Upper lobe of right lung (tissue), 1 donor: ENCODE measurements around the gene IL3. TPM values are rescaled to one million over a fixed set of nuclear protein-coding genes. Genes with fewer than 3 reads are reported as not detected.

Experiments used
- ATAC-seq: fragments of 200-7000 bp; cut with Tn5 transposase; one replicate; pipeline ENCODE4 v1.9.1; 2020; ENCODE audit warnings: mild to moderate bottlenecking, moderate library complexity
- DNase-seq: peaks from one replicate; pipeline ENCODE4 v3.0.0-alpha.2; 2020
- H3K27ac ChIP-seq: fragments of 200-600 bp; one replicate; pipeline ENCODE4 v1.8.0; 2022
- H3K27me3 ChIP-seq: fragments of 200-600 bp; one replicate; pipeline ENCODE4 v1.8.0; 2022; ENCODE audit warnings: mild to moderate bottlenecking
- H3K36me3 ChIP-seq: fragments of 200-600 bp; one replicate; pipeline ENCODE4 v1.8.0; 2022
- H3K4me1 ChIP-seq: fragments of 200-600 bp; one replicate; pipeline ENCODE4 v1.8.0; 2022
- H3K4me3 ChIP-seq: fragments of 200-600 bp; one replicate; pipeline ENCODE4 v1.8.0; 2022; ENCODE audit warnings: mild to moderate bottlenecking
- H3K9me3 ChIP-seq: fragments of 200-600 bp; one replicate; pipeline ENCODE4 v1.8.0; 2022
- CTCF ChIP-seq: fragments of 200-600 bp; IDR thresholded peaks from one replicate; pipeline ENCODE4 v1.8.0; 2022; ENCODE audit warnings: antibody characterized with exemption
- intact Hi-C: fragments of 100-400 bp; cut with DNase I; formaldehyde crosslinking; loops from one replicate; pipeline ENCODE4 v1.11.0; 2022
- total RNA-seq: library from RNA; stranded (reverse); fragmentation: NEBNext Ultra II Directional; extraction: Animal tissue kit (Norgen Biotek cat#: 25700); gene quantifications from one replicate; pipeline ENCODE4 v1.2.1, GENCODE V29; 2021
- donor health status: DM: no; HTN: yes; CAD: no; lungs with severe emphysema.

IL3 gene
- total RNA-seq, 1 donor from 2014 or later: not detected

GRCh38 chr5:132076983-132077382, 16.5 kb downstream of the IL3 start:
- TF ChIP-seq CTCF: no peak
- Histone ChIP-seq H3K27ac (no peak overlapping the region), H3K27me3 (no peaks in the 10 kb centered on the region), H3K4me1 (no peaks in the 10 kb centered on the region), H3K4me3 (no peak overlapping the region), H3K9me3 (no peaks in the 10 kb centered on the region), H3K36me3 (no peaks in the 10 kb centered on the region)
- no peak for ATAC-seq
- no peak for DNase-seq
- intact Hi-C loops: no loop called here

GRCh38 chr5:132079081-132079480, 18.6 kb downstream of the IL3 start:
- ATAC-seq: no peak
- Histone ChIP-seq H3K9me3 (no peaks in the 10 kb centered on the region), H3K4me1 (no peaks in the 10 kb centered on the region), H3K36me3 (no peaks in the 10 kb centered on the region), H3K27ac (no peak overlapping the region), H3K4me3 (no peak overlapping the region), H3K27me3 (no peaks in the 10 kb centered on the region)
- TF ChIP-seq CTCF: no peak
- intact Hi-C loops: no loop called here
- DNase-seq: no peak

GRCh38 chr5:132079619-132080018, 19.2 kb downstream of the IL3 start:
- no peak for DNase-seq
- intact Hi-C loops: no loop called here
- no peak for ATAC-seq
- Histone ChIP-seq H3K27me3 (no peaks in the 10 kb centered on the region), H3K36me3 (no peaks in the 10 kb centered on the region), H3K4me3 (no peak overlapping the region), H3K4me1 (no peaks in the 10 kb centered on the region), H3K9me3 (no peaks in the 10 kb centered on the region), H3K27ac (no peak overlapping the region)
- no peak for TF ChIP-seq CTCF

- Histone ChIP-seq H3K9me3 (no peaks in the 10 kb centered on the region), H3K36me3 (no peaks in the 10 kb centered on the region), H3K4me1 (no peaks in the 10 kb centered on the region), H3K27me3 (no peaks in the 10 kb centered on the region), H3K27ac (no peak overlapping the region), H3K4me3 (no peak overlapping the region)
- TF ChIP-seq CTCF: no peak
- no peak for ATAC-seq
- intact Hi-C loops: no loop called here
- no peak for DNase-seq
Observed at GRCh38 chr5:132080595-132080994, 20.1 kb downstream of the IL3 start.

- peaks cover 4% of the 10 kb centered on the region for H3K4me1 ChIP-seq
- no peak overlapping the region for H3K27ac ChIP-seq
- DNase-seq (no peak), ATAC-seq (no peak)
- no peak for TF ChIP-seq CTCF
- intact Hi-C loops: no loop called here
- no peaks in the 10 kb centered on the region for H3K27me3 ChIP-seq
- H3K36me3 ChIP-seq: no peaks in the 10 kb centered on the region
- no peaks in the 10 kb centered on the region for H3K9me3 ChIP-seq
- H3K4me3 ChIP-seq: no peak overlapping the region
Observed at GRCh38 chr5:132081458-132081857, 21.0 kb downstream of the IL3 start.

- no peak for ATAC-seq
- Histone ChIP-seq H3K36me3 (no peaks in the 10 kb centered on the region), H3K9me3 (no peaks in the 10 kb centered on the region), H3K27ac (no peak overlapping the region), H3K27me3 (no peaks in the 10 kb centered on the region), H3K4me3 (no peak overlapping the region), H3K4me1 (peaks cover 7% of the 10 kb centered on the region)
- DNase-seq: no peak
- intact Hi-C loops: no loop called here
- no peak for TF ChIP-seq CTCF
Observed at GRCh38 chr5:132082329-132083023, 22.0 kb downstream of the IL3 start.
